ENCODE results near the gene CAPN12.

CAPN12 gene

DNA sequence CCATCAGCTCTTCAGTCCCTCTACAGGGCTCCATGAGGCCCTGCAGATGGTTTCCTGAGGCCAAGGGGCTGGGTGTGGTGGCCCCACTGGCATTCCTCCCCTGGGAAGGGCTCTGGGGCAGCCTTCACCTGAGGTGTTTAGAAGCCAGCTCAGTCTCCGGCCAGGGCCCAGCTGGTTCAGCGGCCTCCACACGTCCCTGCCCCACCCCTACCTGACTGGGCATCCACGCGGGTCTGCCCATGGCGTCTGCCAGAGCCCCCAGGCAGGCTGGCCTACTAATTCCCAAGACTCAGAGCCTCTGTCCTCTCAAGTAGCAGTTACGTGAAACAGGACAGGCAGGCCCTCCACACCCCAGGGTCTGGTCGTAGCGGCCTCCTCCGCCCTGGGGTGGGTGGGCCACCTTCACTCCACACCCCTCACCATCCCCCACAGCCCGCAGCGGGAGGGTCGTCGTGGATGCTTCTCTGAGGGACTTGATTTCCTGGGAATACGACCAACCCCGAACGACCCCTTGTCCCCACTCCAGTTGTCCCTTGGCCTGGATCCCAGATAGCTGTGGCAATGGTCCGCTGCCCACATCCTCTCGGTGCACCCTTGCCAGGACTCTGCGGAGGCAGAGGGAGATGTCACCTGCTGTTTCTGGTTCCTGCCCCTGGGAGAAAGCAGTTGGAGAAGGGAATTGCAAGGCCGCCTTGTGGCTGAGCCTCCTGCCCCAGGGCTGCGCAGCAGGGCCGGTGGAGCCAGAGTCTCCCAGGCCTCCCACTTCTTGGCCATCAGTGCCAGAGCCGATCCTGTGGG lies 24.3 kb downstream of the CAPN12 start:
- TF ChIP-seq TAF1 (IDR thresholded peaks at IDR 0.05; ENCODE audit: borderline replicate concordance, insufficient read depth, low read length), result no peak
- no peak for TF ChIP-seq SIN3A (IDR thresholded peaks at IDR 0.05; ENCODE audit: borderline replicate concordance, insufficient read depth, low read length)
- TF ChIP-seq, protein P1, sequence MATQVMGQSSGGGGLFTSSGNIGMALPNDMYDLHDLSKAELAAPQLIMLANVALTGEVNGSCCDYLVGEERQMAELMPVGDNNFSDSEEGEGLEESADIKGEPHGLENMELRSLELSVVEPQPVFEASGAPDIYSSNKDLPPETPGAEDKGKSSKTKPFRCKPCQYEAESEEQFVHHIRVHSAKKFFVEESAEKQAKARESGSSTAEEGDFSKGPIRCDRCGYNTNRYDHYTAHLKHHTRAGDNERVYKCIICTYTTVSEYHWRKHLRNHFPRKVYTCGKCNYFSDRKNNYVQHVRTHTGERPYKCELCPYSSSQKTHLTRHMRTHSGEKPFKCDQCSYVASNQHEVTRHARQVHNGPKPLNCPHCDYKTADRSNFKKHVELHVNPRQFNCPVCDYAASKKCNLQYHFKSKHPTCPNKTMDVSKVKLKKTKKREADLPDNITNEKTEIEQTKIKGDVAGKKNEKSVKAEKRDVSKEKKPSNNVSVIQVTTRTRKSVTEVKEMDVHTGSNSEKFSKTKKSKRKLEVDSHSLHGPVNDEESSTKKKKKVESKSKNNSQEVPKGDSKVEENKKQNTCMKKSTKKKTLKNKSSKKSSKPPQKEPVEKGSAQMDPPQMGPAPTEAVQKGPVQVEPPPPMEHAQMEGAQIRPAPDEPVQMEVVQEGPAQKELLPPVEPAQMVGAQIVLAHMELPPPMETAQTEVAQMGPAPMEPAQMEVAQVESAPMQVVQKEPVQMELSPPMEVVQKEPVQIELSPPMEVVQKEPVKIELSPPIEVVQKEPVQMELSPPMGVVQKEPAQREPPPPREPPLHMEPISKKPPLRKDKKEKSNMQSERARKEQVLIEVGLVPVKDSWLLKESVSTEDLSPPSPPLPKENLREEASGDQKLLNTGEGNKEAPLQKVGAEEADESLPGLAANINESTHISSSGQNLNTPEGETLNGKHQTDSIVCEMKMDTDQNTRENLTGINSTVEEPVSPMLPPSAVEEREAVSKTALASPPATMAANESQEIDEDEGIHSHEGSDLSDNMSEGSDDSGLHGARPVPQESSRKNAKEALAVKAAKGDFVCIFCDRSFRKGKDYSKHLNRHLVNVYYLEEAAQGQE (IDR thresholded peaks at IDR 0.05; ENCODE audit: insufficient read depth in 1 of 2, low read depth in 2 of 2, low read length in 2 of 2), result no peak
- TF ChIP-seq FOXP2 (optimal IDR thresholded peaks at IDR 0.05; ENCODE audit: borderline replicate concordance, extremely low read depth, extremely low read length, insufficient read depth), result no peak
- TF ChIP-seq POLR2AphosphoS5 (IDR thresholded peaks at IDR 0.05; ENCODE audit: low read depth, low read length), result no peak

DNA sequence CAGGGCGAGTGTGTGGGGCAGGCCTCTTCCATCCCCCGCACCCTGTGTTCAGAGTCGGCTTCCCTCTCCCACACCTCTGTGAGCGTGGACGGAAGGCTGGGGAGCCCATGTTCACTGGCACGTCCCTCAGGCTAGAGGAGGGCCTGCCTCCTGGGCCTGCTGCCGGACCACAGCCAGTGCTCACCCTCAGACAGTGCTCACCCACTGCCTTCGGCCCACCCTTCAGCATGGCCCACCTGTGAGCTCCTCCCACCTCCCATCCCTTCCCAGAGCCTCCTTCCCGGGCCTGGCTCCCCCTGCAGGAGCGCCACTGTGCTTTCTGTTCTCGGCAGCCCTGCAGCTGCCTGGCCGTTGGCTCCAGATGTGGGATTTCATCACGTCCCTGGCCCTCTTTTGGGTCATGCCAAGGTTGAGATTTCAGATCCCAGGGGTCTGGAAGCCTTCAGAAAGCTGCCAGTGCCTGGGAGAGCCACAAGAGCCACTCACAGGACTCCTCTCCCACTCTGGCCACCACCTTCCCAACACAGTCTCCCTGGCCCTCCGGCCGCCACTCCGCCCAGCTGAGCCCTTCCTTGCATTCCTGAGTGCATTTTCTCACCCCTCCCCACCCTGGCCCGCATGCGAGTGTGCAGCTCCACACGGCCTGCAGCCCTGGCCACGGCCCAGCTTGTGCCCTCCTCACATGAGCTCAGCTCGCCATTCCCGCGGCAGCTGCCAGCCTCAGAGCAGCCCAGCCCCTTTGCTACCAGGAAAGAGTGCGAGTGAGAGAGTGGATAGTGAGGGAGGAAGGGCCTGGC lies 25.3 kb downstream of the CAPN12 start:
- TF ChIP-seq SIN3A (IDR thresholded peaks at IDR 0.05; ENCODE audit: borderline replicate concordance, insufficient read depth, low read length) (no peak), TAF1 (IDR thresholded peaks at IDR 0.05; ENCODE audit: borderline replicate concordance, insufficient read depth, low read length) (no peak), FOXP2 (optimal IDR thresholded peaks at IDR 0.05; ENCODE audit: borderline replicate concordance, extremely low read depth, extremely low read length, insufficient read depth) (no peak), POLR2AphosphoS5 (IDR thresholded peaks at IDR 0.05; ENCODE audit: low read depth, low read length) (no peak)
- TF ChIP-seq, protein P1 (IDR thresholded peaks at IDR 0.05; ENCODE audit: insufficient read depth in 1 of 2, low read depth in 2 of 2, low read length in 2 of 2), result no peak

DNA sequence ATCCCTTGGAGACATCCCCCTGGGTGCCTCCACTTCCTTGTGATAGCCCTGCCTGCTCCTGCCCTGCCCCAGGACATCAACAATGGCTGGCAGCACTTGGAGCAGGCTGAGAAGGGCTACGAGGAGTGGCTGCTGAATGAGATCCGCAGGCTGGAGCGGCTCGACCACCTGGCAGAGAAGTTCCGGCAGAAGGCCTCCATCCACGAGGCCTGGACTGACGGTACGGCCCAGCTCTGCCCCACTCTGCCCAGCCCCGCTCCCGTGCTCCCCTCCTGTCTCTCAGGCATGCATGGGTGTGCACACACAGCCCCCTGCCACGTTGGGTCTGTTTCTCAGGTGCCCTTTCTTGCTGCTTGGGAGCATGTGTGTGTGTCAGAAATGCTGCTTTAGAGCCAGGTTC lies 26.4 kb downstream of the CAPN12 start:
- TF ChIP-seq FOXP2 (optimal IDR thresholded peaks at IDR 0.05; ENCODE audit: borderline replicate concordance, extremely low read depth, extremely low read length, insufficient read depth) (no peak), SIN3A (IDR thresholded peaks at IDR 0.05; ENCODE audit: borderline replicate concordance, insufficient read depth, low read length) (no peak), POLR2AphosphoS5 (IDR thresholded peaks at IDR 0.05; ENCODE audit: low read depth, low read length) (no peak), TAF1 (IDR thresholded peaks at IDR 0.05; ENCODE audit: borderline replicate concordance, insufficient read depth, low read length) (no peak)
- TF ChIP-seq, protein P1 (IDR thresholded peaks at IDR 0.05; ENCODE audit: insufficient read depth in 1 of 2, low read depth in 2 of 2, low read length in 2 of 2), result no peak

DNA sequence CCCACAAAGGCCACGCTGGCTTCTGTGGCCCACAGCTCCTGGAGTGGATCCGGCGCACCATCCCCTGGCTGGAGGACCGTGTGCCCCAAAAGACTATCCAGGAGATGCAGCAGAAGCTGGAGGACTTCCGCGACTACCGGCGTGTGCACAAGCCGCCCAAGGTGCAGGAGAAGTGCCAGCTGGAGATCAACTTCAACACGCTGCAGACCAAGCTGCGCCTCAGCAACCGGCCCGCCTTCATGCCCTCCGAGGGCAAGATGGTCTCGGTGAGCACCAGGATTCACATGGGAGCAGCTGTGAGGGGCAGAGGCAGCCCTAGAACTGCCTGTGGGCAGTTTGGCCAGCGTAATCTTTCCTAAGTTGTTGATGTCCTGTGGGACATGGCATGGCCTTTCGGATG lies 27.2 kb downstream of the CAPN12 start:
- TF ChIP-seq FOXP2 (optimal IDR thresholded peaks at IDR 0.05; ENCODE audit: borderline replicate concordance, extremely low read depth, extremely low read length, insufficient read depth) (no peak), POLR2AphosphoS5 (IDR thresholded peaks at IDR 0.05; ENCODE audit: low read depth, low read length) (no peak), TAF1 (IDR thresholded peaks at IDR 0.05; ENCODE audit: borderline replicate concordance, insufficient read depth, low read length) (no peak), SIN3A (IDR thresholded peaks at IDR 0.05; ENCODE audit: borderline replicate concordance, insufficient read depth, low read length) (no peak)
- TF ChIP-seq, protein P1 (IDR thresholded peaks at IDR 0.05; ENCODE audit: insufficient read depth in 1 of 2, low read depth in 2 of 2, low read length in 2 of 2), result no peak

All from PFSK-1 (cell line).